Tongue (tissue), 2 donors: Measurements from ENCODE around the gene TRIM8. TPM values are rescaled to one million over a fixed set of nuclear protein-coding genes. Genes with fewer than 3 reads are reported as not detected.
"Not testable (repeated sequence)": the region's sequence is repeated elsewhere in the genome, so short reads cannot be mapped to it uniquely, and the experiment has no call there.

Experiments
- DNase-seq: peaks from one replicate; pipeline ENCODE4 v3.0.0-alpha.2; 2015
- total RNA-seq: library from RNA; depleted of rRNA; stranded (reverse); fragments of >200 nt; gene quantifications from one replicate; pipeline ENCODE4 v1.2.3, GENCODE V29; 2014

Gene TRIM8
- total RNA-seq, 1 donor from 2014 or later: 82.2 TPM

GRCh38 chr10:102670871-102671434, 26.7 kb downstream of the TRIM8 start:
- no peak for DNase-seq

DNA sequence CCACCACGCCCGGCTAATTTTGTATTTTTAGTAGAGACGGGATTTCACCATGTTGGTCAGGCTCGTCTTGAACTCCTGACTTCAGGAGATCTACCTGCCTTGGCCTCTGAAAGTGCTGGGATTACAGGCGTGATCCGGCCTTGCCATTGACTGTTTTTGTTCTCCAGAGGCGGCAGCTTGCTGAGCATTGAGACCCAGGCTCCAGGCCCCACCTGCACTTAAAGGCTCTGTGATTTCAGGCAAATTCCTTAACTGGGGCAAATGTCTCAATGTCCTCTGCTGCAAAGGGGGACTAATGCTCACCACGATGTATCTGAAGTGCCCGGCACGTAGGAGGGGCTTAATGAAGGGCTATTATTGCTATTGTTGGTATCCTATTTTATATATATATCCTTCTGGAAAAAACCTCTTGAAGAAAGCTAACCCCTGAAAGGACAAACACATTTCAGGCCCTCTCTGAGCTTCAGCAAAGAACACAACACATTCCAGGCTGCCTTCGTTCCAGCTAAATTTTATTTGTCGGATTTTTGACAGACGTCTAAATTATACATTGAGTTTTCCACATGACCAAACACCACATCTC, 29.0 kb downstream of the TRIM8 start:
- no peak for DNase-seq

DNA sequence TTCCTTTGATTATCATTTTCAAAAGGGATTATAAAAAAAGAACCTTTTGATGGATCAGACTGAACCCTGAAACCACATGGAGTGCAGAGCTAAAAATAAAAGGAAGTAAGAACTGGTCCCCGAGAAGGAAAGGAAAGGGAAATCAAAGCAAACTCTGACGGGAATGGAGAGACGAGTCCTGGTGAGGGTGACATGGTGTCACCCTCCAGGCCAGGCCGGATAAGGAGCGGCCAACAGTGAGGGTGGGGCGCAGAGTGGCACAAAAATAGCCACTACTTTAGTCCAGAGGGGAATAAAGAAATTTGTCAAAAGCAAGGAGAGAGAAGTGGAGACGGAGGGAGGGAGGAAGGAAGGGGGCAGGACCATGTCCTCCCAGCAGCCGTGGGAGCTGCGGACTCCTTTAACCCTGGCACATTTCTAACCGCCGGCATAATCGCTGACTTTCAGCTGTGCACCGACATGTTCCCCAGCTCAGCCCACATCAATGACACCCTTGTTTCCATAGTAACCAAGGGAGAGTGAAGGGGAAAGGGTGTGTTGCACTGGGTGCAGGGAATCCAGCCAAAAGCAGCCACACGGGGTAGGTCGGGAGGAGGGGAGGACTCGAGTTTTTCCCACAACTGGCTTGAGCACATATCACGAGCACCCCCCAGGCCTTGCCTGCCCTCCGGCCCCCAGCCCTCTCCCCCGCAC, 29.7 kb downstream of the TRIM8 start:
- peak; percentile 86 for DNase-seq

DNA sequence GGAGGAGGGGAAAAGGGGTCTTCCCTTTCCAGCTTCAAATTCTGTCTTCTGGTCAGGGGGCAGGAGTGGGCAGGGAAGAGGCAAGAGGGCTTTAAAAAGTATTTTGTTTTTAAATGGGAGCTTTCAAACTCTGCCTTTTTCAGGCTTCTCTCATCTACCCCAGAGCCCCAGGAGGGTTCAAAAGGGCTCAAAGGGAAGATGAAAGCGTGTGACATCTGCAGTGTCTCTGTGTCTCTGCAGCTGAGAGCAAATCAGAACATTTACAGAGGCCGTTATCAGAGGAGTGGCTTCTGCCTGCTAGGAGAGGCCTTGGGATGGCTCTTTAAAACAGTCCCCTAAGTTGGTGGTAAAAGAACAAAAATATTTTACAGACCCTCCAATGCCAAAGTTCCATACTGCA, 30.3 kb downstream of the TRIM8 start:
- peak; percentile 43 for DNase-seq

DNA sequence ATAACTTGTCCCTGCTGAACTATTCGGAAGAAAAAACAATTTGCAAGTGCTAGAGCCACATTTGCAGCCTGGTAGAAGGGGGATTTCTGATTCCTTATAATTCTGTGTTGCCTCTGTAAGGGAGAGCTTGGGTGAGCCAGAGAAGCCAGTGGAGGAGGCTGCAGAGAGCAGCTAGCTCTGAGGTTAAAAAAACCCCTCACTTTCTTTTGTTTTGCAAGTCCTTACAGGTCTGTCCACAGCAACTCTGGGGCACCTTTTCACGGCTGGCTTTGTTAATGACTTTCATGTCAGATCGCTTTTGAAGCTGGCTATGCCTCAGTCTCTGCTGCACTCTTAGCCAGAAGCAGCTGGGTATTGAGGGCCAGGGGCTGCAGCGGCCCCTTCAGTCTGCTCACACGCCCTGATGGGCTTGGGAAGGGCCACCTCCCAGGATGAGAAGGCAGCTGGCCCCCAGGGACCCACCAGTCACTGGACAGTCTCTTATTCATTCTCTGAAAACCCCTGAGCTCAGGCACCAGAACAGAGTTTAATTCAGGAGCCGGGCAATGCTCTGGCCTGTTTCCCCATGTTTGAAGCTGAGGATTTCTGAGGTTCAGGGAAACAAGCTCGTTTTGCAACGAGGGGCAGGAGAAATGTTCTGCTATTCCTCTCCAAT, 30.9 kb downstream of the TRIM8 start:
- DNase-seq: peak; percentile 33

- DNase-seq: peak; percentile 55
These were observed 31.6 kb downstream of the TRIM8 start for GRCh38 chr10:102675666-102676533.

DNA sequence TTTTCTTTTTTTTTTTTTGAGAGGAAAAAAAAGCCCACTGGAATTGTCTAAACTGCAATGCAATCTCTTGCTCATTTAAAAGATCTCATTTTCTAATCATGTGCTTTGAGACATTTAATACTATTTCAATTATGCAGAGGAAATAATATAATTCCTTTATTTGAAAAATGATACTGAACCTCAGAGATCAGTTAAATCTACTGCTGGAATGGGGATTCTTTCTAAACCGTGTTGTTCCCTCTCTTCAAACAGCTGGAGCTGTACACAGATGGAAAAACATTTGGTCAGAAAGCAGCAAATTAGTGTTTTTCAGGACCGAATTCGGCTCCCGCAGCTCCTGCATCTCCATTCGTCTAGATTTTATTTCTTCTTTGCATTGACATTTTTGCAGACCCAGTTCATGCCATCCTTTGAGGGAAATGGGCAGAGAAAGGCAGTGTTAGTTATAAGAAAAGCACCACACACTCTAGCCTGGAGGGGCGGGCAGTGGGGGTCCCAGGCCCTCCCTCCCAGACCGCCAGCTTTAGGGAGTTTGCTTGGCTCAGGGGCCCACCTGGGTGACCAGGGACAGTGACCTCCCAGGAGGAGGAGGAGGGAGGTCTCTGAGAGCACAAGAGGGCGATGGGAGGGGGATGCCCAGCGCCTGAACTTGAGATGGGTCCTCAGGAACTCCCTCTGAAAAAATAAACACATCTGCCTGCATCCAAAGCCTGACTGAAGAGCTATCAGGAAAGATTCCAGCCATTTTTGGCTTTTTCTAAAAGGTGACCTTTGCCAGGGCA, 32.4 kb downstream of the TRIM8 start:
- DNase-seq: peak; percentile 33

DNA sequence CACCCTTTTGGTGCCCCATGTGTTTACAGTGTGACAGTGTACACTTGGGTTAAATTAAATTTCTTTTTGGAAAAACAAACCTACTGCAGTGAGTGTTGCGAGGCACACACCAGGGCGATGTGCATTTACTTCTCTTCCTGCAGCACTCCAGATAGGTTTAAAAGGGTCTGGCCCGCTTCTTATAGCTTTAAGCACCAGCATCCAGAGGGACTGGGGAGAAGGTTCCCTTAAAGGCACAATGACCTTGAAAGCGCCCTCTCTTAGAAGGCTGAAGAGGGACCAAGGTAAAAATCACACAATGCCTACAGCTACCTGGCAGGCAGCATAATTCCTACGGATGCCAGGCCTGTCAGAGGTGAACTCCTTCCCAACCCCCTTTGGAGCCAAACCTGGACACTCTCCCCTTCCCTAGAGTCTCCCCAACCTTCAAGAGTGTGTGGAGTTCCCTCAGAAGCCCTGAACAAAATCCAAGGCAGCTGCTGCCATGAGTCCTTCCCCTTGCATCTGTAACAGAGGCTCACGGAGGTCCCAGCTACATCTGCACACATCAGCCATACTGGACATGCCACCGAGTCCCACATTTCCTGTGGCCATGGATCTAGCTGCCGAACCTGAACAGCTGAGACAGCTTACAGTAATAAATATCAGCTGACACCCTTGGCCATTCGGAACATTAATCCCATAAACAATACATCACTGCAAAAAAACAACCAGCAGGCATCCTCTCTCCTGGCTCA, 33.2 kb downstream of the TRIM8 start:
- peak; percentile 37 for DNase-seq

DNA sequence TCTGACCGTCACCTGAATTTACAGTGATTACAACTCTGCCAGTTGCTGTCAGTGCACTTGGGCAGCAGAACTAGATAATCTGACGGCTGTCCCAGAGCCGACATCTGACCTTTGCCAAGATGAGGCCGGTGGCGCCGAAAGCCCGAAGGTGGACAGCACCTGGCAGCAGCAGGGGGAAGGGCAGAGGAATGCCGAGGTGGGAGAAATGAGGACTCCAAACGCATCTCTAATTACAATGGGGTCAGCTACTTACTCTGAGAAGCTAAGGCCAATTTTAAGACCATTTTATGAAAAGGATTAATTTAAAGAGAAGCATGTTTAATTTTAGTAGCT, 33.8 kb downstream of the TRIM8 start:
- DNase-seq: no peak

- peak; percentile 90 for DNase-seq
These were observed 34.6 kb downstream of the TRIM8 start for GRCh38 chr10:102678842-102679289.

- no peak for DNase-seq
These were observed 35.3 kb downstream of the TRIM8 start for GRCh38 chr10:102679596-102679995.

DNA sequence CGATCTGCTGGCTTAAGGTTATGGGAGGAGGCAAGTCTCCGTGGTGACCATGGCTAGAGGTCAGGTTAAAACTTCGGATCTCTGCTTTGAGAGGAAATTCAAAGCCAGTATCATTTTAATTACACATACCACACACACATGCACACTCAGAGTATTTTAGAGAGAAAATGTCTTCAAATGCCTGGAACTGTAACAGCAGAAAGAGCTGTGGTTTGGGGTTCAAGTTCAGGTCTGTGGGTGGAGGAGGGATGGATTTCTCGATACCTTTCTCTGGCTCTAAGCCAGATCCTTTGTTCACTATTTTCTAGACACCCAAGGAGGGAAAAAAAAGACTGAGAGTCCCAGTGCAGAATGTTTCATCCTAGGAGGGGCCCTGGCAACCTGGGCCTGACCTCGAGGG, 37.4 kb downstream of the TRIM8 start:
- DNase-seq: no peak

DNA sequence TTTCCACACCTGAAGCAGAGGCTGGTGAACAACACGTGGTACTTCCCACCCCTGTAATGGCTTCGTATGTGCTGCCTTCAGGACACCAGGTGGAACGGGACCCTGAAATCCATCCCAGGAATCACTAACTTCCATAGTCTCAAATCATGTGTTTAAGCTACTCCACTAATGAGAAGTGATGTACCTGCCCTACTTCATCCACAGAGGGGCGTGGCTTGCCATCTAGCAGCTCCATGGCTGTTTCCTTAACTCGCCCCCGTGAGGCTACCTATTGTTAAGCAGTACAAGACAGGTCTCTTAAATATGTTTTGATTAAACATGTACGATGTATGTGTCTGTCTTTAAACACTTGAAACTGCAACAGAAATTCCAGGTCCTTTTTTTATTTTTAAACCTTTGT, 38.1 kb downstream of the TRIM8 start:
- no peak for DNase-seq

DNA sequence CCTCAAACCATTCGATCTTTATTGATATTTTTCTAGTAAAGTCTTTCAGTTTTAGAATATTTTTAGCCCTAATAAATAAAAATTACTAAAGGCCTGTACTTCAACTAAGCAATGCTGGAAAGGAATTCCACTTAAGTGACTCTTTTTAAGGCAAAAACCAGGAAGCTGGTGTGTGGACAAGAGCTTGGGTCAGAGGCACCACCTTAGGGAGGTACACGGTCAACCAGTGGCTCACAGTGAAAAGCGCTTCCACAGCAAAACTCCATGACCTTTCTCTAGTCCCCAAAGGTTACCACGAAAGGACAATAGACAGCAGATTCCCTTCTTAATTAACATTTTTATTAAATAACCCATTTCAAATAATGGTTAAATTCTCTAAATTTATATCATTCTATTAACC, 38.7 kb downstream of the TRIM8 start:
- no peak for DNase-seq

DNA sequence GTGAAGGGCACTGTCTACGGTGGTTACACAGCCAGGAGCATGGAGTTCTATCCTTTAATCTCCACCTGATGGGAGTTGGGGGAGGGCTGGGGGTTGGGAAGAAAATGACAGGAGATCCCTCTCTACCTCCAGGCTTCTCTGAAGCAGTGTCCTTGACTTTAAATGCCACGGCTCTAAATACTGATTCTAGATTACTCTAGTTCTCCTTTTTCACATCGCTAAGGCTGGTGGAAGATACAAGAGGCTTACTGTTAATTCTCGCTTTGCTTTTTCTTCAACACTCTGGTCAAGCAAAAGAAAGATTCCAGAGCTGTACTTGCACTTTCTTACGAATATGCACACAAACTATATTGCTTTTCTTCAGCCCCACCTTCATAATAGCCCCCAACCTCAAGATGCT, 39.5 kb downstream of the TRIM8 start:
- no peak for DNase-seq

- DNase-seq: no peak
These were observed 47.2 kb downstream of the TRIM8 start for GRCh38 chr10:102691285-102692066.

- DNase-seq: not testable (repeated sequence)
These were observed 51.1 kb downstream of the TRIM8 start for GRCh38 chr10:102695401-102695800.

DNA sequence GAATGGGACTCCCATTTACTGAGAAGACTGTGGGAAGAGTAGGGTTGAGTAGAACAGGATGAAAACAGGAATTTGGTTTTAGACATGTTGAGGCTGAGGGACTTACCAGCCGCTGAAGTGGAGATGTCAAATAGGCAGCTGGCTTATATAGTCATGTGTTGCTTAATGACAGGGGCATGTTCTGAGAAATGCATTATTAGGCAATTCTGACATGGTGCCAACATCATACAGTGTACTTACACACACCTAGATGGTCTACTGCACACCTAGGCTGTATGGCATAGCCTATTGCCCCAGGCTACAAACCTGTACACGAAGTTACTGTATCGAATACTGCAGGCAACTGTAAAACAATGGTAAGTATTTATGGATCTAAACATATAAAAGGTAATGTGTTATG, 52.5 kb downstream of the TRIM8 start:
- no peak for DNase-seq

DNA sequence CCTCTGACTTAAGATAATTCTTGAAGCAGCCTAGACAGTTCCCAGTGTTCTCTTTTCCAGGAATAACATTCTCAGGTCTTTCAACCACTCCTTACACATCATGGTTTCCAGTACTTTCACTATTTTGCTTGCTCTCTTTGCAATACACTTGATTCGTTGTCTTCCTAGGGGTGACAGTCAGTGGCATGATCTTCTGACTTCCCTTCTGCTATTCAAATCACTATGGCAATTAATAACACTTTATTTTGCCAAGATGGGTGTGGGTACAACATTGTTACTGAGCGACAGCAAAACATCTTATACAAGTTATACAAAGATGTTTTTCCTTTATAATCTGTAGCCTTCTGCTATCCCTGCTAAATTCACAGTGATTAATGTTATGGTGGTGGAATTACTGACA, 54.6 kb downstream of the TRIM8 start:
- DNase-seq: no peak

GRCh38 chr10:102701272-102701671, 57.0 kb downstream of the TRIM8 start:
- no peak for DNase-seq
